ENCODE results near the gene TLE4.
"Not testable (repeated sequence)": the region's sequence is repeated elsewhere in the genome, so short reads cannot be mapped to it uniquely, and the experiment has no call there.

Gene TLE4

DNA sequence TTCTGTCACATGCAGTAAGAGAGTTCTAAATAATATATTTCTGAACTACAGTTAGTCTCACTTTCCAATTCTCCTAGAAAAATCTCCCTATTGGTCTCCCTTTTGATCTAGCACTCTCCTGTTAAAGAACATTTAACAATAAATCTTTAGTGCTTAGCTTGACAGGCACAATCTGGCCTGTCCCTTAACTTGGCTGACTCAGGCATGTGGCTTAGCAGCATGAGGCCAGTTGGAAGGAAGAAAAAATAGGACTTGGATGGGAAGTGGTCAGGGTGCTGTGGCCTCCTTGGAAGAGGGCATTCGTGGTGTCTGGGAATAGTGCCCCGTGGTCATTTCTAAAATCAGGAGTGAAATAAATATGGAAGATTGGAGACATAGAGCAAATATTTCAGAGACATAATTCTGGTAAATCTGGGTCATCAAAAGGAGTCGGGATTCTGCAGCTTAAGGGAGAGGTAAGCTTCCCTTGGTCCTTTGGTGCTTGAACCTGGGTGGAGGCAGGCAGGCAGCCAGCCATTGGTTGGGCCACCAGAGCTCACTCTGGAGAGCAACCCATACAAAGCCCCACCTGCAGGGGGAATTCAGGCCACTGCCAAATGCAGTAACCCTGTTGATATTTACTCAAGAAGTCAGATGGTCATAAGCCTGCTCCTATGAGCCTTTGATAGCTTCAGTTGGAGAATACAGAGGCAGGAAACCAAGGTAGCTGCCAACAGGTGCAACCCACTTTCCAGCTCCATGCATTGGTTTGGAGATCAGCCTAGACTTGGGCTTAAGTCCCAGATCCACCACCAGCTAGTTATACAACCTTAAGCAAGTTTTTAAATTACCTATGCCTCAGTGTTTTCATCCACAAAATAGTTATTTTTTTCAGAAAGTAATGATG is 28.8 kb upstream of the TLE4 start:
- FAIRE-seq = no peak
- TF ChIP-seq, protein P1, sequence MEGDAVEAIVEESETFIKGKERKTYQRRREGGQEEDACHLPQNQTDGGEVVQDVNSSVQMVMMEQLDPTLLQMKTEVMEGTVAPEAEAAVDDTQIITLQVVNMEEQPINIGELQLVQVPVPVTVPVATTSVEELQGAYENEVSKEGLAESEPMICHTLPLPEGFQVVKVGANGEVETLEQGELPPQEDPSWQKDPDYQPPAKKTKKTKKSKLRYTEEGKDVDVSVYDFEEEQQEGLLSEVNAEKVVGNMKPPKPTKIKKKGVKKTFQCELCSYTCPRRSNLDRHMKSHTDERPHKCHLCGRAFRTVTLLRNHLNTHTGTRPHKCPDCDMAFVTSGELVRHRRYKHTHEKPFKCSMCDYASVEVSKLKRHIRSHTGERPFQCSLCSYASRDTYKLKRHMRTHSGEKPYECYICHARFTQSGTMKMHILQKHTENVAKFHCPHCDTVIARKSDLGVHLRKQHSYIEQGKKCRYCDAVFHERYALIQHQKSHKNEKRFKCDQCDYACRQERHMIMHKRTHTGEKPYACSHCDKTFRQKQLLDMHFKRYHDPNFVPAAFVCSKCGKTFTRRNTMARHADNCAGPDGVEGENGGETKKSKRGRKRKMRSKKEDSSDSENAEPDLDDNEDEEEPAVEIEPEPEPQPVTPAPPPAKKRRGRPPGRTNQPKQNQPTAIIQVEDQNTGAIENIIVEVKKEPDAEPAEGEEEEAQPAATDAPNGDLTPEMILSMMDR (IDR thresholded peaks at IDR 0.05; ENCODE audit: insufficient read depth, missing control alignments) = no peak
- no peak for DNase-seq (ENCODE audit: insufficient read length, low spot score)

- DNase-seq (ENCODE audit: insufficient read length, low spot score); FAIRE-seq: not testable (repeated sequence)
Measured at GRCh38 chr9:79544375-79544774, 27.4 kb upstream of the TLE4 start.

GRCh38 chr9:79551586-79551985 is 20.2 kb upstream of the TLE4 start:
- no peak for DNase-seq (ENCODE audit: insufficient read length, low spot score)
- no peak for FAIRE-seq
- TF ChIP-seq, protein P1 (IDR thresholded peaks at IDR 0.05; ENCODE audit: insufficient read depth, missing control alignments) = no peak

DNA sequence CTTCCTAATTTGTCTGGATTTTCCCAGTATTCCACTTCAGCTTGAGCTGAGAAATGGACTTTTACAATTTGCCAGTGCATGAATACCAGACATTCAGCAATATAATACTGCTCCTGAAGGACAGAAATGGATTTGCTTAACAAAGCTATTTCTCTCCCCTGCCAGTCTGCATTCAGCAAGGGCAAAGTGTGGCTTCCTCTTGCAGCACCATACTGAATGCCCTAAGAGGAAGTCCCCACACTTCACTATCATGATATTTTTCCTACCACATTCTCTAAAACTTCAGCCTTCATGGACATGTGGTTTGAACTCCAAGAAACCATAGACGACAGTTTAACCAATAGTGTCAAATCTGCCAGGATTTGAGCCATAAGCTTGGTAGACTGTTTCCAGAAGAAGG is 19.8 kb upstream of the TLE4 start:
- TF ChIP-seq, protein P1 (IDR thresholded peaks at IDR 0.05; ENCODE audit: insufficient read depth, missing control alignments) = no peak
- DNase-seq (ENCODE audit: insufficient read length, low spot score) = no peak
- FAIRE-seq = no peak

GRCh38 chr9:79555474-79556089 is 16.2 kb upstream of the TLE4 start:
- TF ChIP-seq, protein P1 (IDR thresholded peaks at IDR 0.05; ENCODE audit: insufficient read depth, missing control alignments) = no peak
- FAIRE-seq = no peak
- no peak for DNase-seq (ENCODE audit: insufficient read length, low spot score)

- no peak for DNase-seq (ENCODE audit: insufficient read length, low spot score)
- no peak for FAIRE-seq
- TF ChIP-seq, protein P1 (IDR thresholded peaks at IDR 0.05; ENCODE audit: insufficient read depth, missing control alignments) = no peak
Measured at GRCh38 chr9:79559495-79560181, 12.1 kb upstream of the TLE4 start.

- FAIRE-seq (no peak), DNase-seq (ENCODE audit: insufficient read length, low spot score) (no peak)
- TF ChIP-seq, protein P1 (IDR thresholded peaks at IDR 0.05; ENCODE audit: insufficient read depth, missing control alignments) = no peak
Measured at GRCh38 chr9:79562749-79563386, 8.9 kb upstream of the TLE4 start.

Data from D721Med (cell line).